Measurements from ENCODE around the gene LPAR3.

LPAR3 gene

DNA sequence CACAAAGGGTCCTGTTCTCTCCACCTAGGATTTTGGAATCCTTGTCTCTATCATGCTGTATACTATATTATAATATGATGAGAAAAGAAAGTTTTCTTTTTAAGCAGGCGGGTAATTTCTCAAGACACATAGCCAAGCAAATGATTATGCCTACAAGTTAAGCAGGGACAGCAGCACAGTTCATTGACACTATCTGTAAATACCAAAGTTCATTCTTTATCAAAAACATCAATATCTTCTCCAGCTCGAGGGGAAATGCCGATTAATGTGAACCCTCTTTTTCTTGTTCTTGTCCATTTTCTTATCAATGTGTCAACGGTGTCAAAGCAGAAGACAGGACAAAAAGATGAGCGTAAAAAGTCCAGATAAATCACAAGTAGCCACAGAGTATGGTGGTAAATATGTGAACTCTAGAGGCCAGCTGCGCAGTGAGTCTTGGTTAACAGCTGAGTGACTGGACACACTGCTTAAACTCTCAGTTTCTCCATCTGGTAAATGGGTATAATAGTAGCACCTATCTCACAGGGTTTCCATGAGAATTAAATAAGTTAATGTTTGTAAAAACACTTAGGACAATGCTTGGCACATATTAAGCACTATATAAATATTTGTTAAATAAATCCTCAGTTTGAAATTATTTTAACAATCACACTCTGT lies 30.9 kb downstream of the LPAR3 start:
- Histone ChIP-seq H3K4me2 (peak overlapping the region; percentile 19), H3K36me3 (ENCODE audit: insufficient read depth) (no peaks in the 10 kb centered on the region), H3K4me3 (IDR thresholded peaks at IDR 0.05; ENCODE audit: insufficient read depth, low read depth, low read length) (no peak overlapping the region), H3K27ac (no peak overlapping the region), H4K20me1 (ENCODE audit: insufficient read depth) (no peaks in the 10 kb centered on the region), H3K79me2 (ENCODE audit: insufficient read depth, low read depth) (no peaks in the 10 kb centered on the region), H3K27me3 (ENCODE audit: insufficient read depth, low read depth) (no peaks in the 10 kb centered on the region), H3K4me1 (ENCODE audit: low read depth, poor library complexity, severe bottlenecking) (peaks cover 26% of the 10 kb centered on the region), H3K9ac (no peak overlapping the region), H2AFZ (ENCODE audit: low read depth) (no peak overlapping the region)
- TF ChIP-seq, protein P1, sequence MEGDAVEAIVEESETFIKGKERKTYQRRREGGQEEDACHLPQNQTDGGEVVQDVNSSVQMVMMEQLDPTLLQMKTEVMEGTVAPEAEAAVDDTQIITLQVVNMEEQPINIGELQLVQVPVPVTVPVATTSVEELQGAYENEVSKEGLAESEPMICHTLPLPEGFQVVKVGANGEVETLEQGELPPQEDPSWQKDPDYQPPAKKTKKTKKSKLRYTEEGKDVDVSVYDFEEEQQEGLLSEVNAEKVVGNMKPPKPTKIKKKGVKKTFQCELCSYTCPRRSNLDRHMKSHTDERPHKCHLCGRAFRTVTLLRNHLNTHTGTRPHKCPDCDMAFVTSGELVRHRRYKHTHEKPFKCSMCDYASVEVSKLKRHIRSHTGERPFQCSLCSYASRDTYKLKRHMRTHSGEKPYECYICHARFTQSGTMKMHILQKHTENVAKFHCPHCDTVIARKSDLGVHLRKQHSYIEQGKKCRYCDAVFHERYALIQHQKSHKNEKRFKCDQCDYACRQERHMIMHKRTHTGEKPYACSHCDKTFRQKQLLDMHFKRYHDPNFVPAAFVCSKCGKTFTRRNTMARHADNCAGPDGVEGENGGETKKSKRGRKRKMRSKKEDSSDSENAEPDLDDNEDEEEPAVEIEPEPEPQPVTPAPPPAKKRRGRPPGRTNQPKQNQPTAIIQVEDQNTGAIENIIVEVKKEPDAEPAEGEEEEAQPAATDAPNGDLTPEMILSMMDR (conservative IDR thresholded peaks at IDR 0.05; ENCODE audit: low read depth, low read length): no peak

DNA sequence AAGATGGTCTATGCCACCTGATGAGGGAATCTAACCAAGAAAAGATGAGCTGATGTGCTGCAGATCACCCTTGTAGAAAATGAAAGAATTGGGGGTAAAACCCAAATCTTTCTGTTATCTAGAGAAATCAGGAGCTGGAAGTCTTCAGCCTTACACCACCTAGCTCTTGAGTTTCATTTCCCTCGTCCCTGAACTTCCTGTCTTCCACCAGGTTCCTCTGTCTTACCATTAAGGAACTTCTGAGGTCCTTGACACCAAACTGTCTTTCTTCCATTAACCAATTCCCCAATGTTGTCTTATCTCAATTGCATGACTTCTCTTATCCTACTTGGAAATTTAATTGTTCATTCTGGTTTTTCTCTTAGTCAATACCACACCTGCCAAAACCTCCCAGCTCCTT lies 31.5 kb downstream of the LPAR3 start:
- Histone ChIP-seq H3K27ac (no peak overlapping the region), H3K4me2 (no peak overlapping the region)

DNA sequence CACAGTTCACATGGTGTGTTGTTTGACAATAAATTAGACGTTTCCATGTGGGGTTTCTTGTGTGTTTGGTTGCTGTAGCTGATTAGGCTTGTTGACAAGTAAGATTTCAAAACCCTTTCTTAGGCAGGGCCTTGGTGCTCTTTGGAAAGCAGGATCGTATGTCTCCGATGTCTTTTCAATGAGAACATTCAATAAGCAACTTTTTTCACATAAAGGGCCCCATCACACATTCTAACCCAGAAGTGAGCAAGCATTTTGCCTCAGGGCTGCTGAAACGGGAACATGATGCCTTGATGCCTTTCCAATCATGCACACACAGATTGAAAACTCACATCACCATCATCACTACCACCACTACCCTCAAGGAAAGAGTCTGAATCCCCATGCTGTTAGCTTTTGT lies 33.1 kb downstream of the LPAR3 start:
- TF ChIP-seq, protein P1 (conservative IDR thresholded peaks at IDR 0.05; ENCODE audit: low read depth, low read length): no peak
- H3K9ac ChIP-seq: no peak overlapping the region
- H4K20me1 ChIP-seq (ENCODE audit: insufficient read depth): no peaks in the 10 kb centered on the region
- H3K4me1 ChIP-seq (ENCODE audit: low read depth, poor library complexity, severe bottlenecking): peaks cover 26% of the 10 kb centered on the region
- H3K27ac ChIP-seq: no peak overlapping the region
- H3K27me3 ChIP-seq (ENCODE audit: insufficient read depth, low read depth): no peaks in the 10 kb centered on the region
- no peak overlapping the region for H2AFZ ChIP-seq (ENCODE audit: low read depth)
- no peak overlapping the region for H3K4me3 ChIP-seq (IDR thresholded peaks at IDR 0.05; ENCODE audit: insufficient read depth, low read depth, low read length)
- H3K36me3 ChIP-seq (ENCODE audit: insufficient read depth): no peaks in the 10 kb centered on the region
- H3K79me2 ChIP-seq (ENCODE audit: insufficient read depth, low read depth): no peaks in the 10 kb centered on the region
- H3K4me2 ChIP-seq: no peak overlapping the region

More for the DNA sequence above, 31.5 kb downstream of the LPAR3 start:
- H3K27me3 ChIP-seq (ENCODE audit: insufficient read depth, low read depth): no peaks in the 10 kb centered on the region
- H3K4me1 ChIP-seq (ENCODE audit: low read depth, poor library complexity, severe bottlenecking): peaks cover 26% of the 10 kb centered on the region
- no peaks in the 10 kb centered on the region for H3K36me3 ChIP-seq (ENCODE audit: insufficient read depth)
- no peak overlapping the region for H3K9ac ChIP-seq
- H4K20me1 ChIP-seq (ENCODE audit: insufficient read depth): no peaks in the 10 kb centered on the region
- H3K4me3 ChIP-seq (IDR thresholded peaks at IDR 0.05; ENCODE audit: insufficient read depth, low read depth, low read length): no peak overlapping the region
- H2AFZ ChIP-seq (ENCODE audit: low read depth): no peak overlapping the region
- TF ChIP-seq, protein P1 (conservative IDR thresholded peaks at IDR 0.05; ENCODE audit: low read depth, low read length): no peak
- no peaks in the 10 kb centered on the region for H3K79me2 ChIP-seq (ENCODE audit: insufficient read depth, low read depth)

DNA sequence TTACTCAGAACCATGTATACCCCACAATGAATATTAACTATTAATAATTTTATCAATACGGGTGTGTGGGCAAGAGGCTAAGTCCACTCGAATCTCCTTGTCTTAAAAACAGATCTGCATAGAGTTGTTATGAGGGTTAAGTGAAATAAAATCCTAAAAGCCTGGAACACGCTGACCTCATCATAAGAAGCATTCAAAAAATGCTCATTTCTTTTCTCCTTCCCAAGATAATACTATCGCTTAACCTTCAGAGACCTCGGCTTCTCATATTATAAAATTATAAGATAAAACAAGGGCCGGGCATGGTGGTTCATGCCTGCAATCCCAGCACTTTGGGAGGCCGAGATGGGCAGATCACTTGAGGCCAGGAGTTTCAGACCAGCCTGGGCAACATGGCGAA lies 35.1 kb downstream of the LPAR3 start:
- Histone ChIP-seq H3K4me3 (IDR thresholded peaks at IDR 0.05; ENCODE audit: insufficient read depth, low read depth, low read length) (no peak overlapping the region), H3K36me3 (ENCODE audit: insufficient read depth) (no peaks in the 10 kb centered on the region), H3K79me2 (ENCODE audit: insufficient read depth, low read depth) (no peaks in the 10 kb centered on the region), H4K20me1 (ENCODE audit: insufficient read depth) (no peaks in the 10 kb centered on the region), H3K4me2 (no peak overlapping the region), H3K27ac (no peak overlapping the region), H2AFZ (ENCODE audit: low read depth) (no peak overlapping the region), H3K9ac (no peak overlapping the region), H3K27me3 (ENCODE audit: insufficient read depth, low read depth) (no peaks in the 10 kb centered on the region), H3K4me1 (ENCODE audit: low read depth, poor library complexity, severe bottlenecking) (peaks cover 17% of the 10 kb centered on the region)
- TF ChIP-seq, protein P1 (conservative IDR thresholded peaks at IDR 0.05; ENCODE audit: low read depth, low read length): no peak

Measured in KMS-11 (cell line).